Gastroesophageal sphincter (tissue), 3 donors: ENCODE data around the gene GALNT10.

Experiments used
- CTCF ChIP-seq, 4 experiments: fragments of 200-600 bp in 2 of 4; fragments of 450-650 bp in 2 of 4; sonication (generic) in 1 of 4; IDR thresholded peaks; one replicate each; pipeline ENCODE4 v1.5.1; 2017 to 2019; ENCODE audit warnings: antibody characterized with exemption in 4 of 4, mild to moderate bottlenecking in 2 of 4, moderate library complexity in 2 of 4
- EP300 ChIP-seq: sonication (generic); formaldehyde crosslinking; IDR thresholded peaks from one replicate; pipeline ENCODE4 v1.6.1; 2017; ENCODE audit warnings: antibody characterized with exemption, mild to moderate bottlenecking

GRCh38 chr5:154451957-154452356 is 261.4 kb downstream of the GALNT10 start:
- TF ChIP-seq CTCF (IDR thresholded peaks at IDR 0.05) (no peak), EP300 (no peak)
